ENCODE measurements around the gene RNF183.

- TF ChIP-seq CTCF (conservative IDR thresholded peaks at IDR 0.05; ENCODE audit: low read depth, low read length) (no peak), USF2 (IDR thresholded peaks at IDR 0.05; ENCODE audit: low read depth, low read length) (no peak), MAZ (IDR thresholded peaks at IDR 0.05; ENCODE audit: borderline replicate concordance, low read depth, low read length) (no peak), CEBPB (IDR thresholded peaks at IDR 0.05; ENCODE audit: low read depth, low read length) (no peak), RFX5 (IDR thresholded peaks at IDR 0.05; ENCODE audit: low read depth, low read length) (no peak), POLR2A (IDR thresholded peaks at IDR 0.05; ENCODE audit: low read depth, low read length) (no peak), MXI1 (IDR thresholded peaks at IDR 0.05; ENCODE audit: borderline replicate concordance, low read depth, low read length) (no peak), NFE2L2 (IDR thresholded peaks at IDR 0.05; ENCODE audit: low read depth, low read length) (no peak), SMC3 (IDR thresholded peaks at IDR 0.05; ENCODE audit: low read depth, low read length) (no peak), RAD21 (IDR thresholded peaks at IDR 0.05; ENCODE audit: low read length) (no peak), BHLHE40 (IDR thresholded peaks at IDR 0.05; ENCODE audit: low read depth, low read length) (no peak), MAFK (IDR thresholded peaks at IDR 0.05; ENCODE audit: low read depth, low read length) (no peak), CHD1 (IDR thresholded peaks at IDR 0.05; ENCODE audit: low read depth, low read length) (no peak), FOS (IDR thresholded peaks at IDR 0.05; ENCODE audit: low read depth, low read length) (no peak)
Observed at GRCh38 chr9:113341712-113342410, 38.7 kb upstream of the RNF183 start.
